Activated CD4-positive, CD25-positive, alpha-beta regulatory T cell treated with anti-CD3 and anti-CD28 coated beads, Interleukin-2, amount 50 U/mL, for 16 hours (primary cell): ENCODE data around the gene CCDC88B.
"Not testable (repeated sequence)": the region's sequence is repeated elsewhere in the genome, so short reads cannot be mapped to it uniquely, and the experiment has no call there.

ENCODE experiments used
- DNase-seq: peaks from one replicate; pipeline ENCODE4 v3.0.0-alpha.2; 2020; ENCODE audit warnings: low read depth, low spot score

Gene CCDC88B

GRCh38 chr11:64304316-64305072, 35.5 kb upstream of the CCDC88B start:
- peak; percentile 82 for DNase-seq

GRCh38 chr11:64305075-64305690, 34.8 kb upstream of the CCDC88B start, which contains the start of gene ESRRA:
TSS of gene ESRRA (plus strand) at chr11:64305524. CDS start at chr11:64307180, 1,656 bp downstream.
- DNase-seq: peak; percentile 98

GRCh38 chr11:64305691-64306562, 34.1 kb upstream of the CCDC88B start:
- peak; percentile 49 for DNase-seq

GRCh38 chr11:64306563-64306875, 33.5 kb upstream of the CCDC88B start:
- no peak for DNase-seq

GRCh38 chr11:64306876-64307622, 33.0 kb upstream of the CCDC88B start:
- no peak for DNase-seq

GRCh38 chr11:64307795-64308194, 32.2 kb upstream of the CCDC88B start:
- DNase-seq: not testable (repeated sequence)

GRCh38 chr11:64312947-64313346, 27.1 kb upstream of the CCDC88B start:
- DNase-seq: no peak

GRCh38 chr11:64313491-64314145, 26.4 kb upstream of the CCDC88B start:
- no peak for DNase-seq

GRCh38 chr11:64314146-64314804, 25.7 kb upstream of the CCDC88B start:
- no peak for DNase-seq

- no peak for DNase-seq
These were observed 25.0 kb upstream of the CCDC88B start for GRCh38 chr11:64314805-64315561.

- DNase-seq: not testable (repeated sequence)
These were observed 24.1 kb upstream of the CCDC88B start for GRCh38 chr11:64315667-64316526.

GRCh38 chr11:64316672-64317324, 23.2 kb upstream of the CCDC88B start:
- no peak for DNase-seq

- peak; percentile 95 for DNase-seq
These were observed 22.6 kb upstream of the CCDC88B start, which contains the start of gene TRMT112 for GRCh38 chr11:64317325-64317960. TSS of gene TRMT112 (minus strand) at chr11:64317559. CDS start at chr11:64317526, 33 bp downstream.

GRCh38 chr11:64317961-64318765, 21.8 kb upstream of the CCDC88B start, which contains the start of gene PRDX5:
TSS of gene PRDX5 (plus strand) at chr11:64318121. CDS start at chr11:64318216, 95 bp downstream.
- peak; percentile 84 for DNase-seq

GRCh38 chr11:64318766-64319761, 20.9 kb upstream of the CCDC88B start:
- no peak for DNase-seq
